Fibroblast of gingiva (primary cell): ENCODE results near the gene RNU2-63P.
"Not testable (repeated sequence)": the region's sequence is repeated elsewhere in the genome, so short reads cannot be mapped to it uniquely, and the experiment has no call there.

Experiments
- DNase-seq: peaks from one replicate; pipeline ENCODE4 v3.0.0-alpha.2; 2011; ENCODE audit warnings: low read depth

The RNU2-63P gene

GRCh38 chr2:88028931-88029330 is 12.6 kb upstream of the RNU2-63P start:
- no peak for DNase-seq

GRCh38 chr2:88027697-88028389 is 11.5 kb upstream of the RNU2-63P start:
- DNase-seq: no peak

DNA sequence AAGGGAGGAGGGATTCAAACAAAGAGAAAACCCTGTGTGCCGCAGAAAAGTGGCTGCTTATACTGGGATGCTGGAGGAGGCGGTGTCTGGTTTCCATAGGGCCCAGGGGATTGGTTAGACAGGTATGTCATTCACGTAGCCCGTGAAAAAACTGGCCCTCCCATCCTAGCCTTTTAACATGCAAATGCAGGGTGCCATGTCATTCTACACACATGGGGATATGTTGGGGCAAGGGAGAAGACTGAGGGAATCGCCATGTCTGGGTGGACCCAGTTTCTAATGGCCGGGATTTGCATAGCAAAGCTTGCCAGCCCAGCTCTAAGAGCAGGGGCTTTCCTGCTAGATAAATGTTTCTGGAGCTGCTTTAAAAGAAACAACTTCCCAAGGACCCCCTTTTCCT is 8.2 kb upstream of the RNU2-63P start:
- DNase-seq: no peak

DNA sequence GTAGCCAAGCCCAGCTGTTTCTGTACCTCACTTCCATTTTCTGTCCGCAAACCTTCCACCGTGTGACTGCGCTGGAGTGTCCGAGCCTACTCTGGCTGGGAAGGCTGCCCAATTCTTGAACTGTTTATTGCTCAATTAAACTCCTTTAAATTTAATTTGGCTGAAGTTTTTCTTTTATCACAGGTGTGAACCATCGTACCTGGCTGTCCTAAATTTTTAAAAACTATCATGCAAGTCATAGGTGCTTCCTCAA is 6.2 kb upstream of the RNU2-63P start:
- DNase-seq: no peak

GRCh38 chr2:88019985-88020384 is 3.6 kb upstream of the RNU2-63P start:
- no peak for DNase-seq

- DNase-seq: no peak
These were observed 2.6 kb upstream of the RNU2-63P start for GRCh38 chr2:88018909-88019308.

DNA sequence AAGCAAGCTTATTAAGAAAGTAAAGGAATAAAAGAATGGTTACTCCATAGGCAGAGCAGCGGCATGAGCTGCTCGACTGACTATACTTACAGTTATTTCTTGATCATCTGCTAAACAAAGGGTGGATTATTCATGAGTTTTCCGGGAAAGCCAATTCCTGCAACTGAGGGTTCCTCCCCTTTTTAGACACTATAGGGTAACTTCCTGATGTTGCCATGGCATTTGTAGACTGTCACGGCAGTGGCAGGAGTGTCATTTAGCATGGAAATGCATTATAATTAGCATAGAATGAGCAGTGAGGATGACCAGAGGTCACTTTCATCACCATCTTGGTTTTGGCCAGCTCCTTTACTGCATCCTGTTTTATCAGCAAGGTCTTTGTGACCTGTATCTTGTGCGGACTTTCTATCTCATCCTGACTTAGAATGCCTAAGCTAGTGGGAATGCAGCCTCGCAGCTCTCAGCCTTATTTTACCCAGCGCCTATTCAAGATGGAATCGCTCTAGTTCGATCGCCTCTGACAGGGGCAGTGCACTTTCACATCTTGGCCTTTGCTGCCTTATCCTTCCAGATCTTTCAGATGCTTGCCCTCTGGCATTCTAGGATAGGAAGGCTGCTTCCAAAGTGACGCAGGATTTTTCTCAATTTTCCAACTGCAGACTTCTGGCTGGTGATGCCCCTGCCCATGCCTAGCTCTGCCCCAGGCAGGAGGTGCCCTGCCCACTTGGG is 1.9 kb upstream of the RNU2-63P start:
- DNase-seq: not testable (repeated sequence)

DNA sequence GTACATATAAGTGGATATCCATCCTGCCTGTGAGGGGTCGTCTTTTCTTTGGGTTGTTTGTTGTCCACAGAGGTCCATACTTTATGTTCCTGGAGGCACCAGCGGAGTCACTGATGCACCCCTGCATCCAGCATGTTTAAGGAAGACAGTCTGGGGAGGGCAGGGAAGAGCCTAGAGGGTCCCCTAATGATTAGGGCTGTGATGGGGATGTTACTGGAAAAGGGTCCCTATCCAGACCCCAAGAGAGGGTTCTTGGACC is 1.4 kb upstream of the RNU2-63P start:
- DNase-seq: not testable (repeated sequence)

GRCh38 chr2:88016960-88017779 is 823 bp upstream of the RNU2-63P start:
- DNase-seq: no peak

DNA sequence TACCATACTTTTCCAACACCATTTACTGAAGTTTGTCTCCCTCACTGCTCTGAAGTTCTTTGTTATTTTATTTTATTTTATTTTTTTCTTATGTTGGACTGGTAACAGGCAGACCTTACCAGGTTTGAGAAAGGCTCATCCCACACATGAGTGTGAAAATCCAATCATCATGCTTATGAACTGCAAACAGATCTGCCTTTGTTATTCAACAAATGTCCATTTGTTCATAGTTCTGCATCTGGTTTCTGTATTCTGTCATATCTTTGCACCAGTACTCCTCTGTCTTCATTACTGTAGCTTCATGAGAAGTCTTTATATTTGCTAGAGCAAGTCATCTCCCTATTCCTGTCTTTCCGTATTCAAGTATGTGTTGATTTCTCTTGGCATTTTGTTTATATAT is 5.3 kb downstream of the RNU2-63P start:
- no peak for DNase-seq

GRCh38 chr2:88010136-88010535 is 6.2 kb downstream of the RNU2-63P start:
- no peak for DNase-seq

DNA sequence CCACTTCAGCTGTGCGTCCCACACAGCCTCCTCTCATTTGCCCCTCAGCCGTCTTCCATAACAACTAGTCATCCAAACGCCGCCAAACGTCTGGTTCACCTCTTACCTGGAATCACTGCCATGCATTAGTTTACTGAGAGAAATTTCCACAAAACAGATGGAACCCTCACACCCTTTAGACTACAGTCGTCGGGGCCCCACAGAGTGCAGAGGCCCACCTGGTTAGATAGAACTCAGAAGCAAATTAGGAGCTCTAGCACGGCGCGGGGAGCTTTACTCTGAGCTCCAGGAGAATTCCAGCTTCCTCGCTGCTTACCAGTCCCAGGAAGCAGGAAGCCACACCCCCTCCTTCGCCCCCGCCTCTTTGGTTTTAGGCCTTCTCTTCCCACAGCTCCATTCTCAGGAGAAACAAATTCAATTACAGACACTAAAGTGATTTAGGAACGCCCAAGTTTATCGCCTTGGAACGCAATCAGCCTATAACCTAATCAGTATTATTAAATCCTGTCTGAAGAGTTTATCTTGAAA is 9.4 kb downstream of the RNU2-63P start:
- DNase-seq: no peak

DNA sequence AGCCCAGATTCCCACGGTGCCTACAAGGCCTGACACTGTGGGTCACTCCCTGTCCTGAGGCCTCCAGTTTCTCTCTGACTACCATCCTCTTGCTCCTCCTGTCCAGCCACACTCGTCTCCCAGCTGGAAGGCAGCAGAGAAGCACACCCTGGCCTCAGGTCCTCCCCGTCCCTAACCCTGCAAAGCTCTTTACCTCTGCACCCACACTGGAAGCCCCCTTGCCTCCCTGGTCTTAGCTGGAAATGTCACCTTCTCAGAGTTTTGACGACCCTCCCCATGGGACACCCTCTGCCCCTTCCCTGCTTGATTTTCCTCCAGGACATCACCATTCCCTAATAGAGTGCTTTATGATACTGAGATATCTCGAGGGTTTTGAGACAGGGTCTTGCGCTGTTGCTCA is 10.6 kb downstream of the RNU2-63P start:
- DNase-seq: no peak

- DNase-seq: no peak
These were observed 13.1 kb downstream of the RNU2-63P start for GRCh38 chr2:88003074-88003755.

- DNase-seq: no peak
These were observed 14.0 kb downstream of the RNU2-63P start for GRCh38 chr2:88002359-88002707.

DNA sequence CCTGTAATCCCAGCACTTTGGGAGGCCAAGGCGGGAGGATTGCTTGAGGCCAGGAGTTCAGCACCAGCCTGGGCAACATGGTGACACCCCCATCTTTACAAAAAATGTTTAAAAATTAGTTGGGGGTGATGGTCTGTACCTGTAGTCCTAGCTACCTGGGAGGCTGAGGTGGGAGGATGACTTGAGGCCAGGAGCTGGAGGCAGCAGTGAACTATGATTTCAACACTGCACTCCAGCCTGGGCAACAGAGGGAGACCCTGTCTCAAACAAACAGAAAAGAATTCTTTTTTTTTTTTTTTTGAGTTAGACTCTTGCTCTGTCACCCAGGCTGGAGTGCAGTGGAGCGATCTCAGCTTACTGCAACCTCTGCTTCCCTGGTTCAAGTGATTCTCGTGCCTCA is 15.9 kb downstream of the RNU2-63P start:
- DNase-seq: not testable (repeated sequence)

GRCh38 chr2:87996570-87996969 is 19.8 kb downstream of the RNU2-63P start:
- DNase-seq: no peak

DNA sequence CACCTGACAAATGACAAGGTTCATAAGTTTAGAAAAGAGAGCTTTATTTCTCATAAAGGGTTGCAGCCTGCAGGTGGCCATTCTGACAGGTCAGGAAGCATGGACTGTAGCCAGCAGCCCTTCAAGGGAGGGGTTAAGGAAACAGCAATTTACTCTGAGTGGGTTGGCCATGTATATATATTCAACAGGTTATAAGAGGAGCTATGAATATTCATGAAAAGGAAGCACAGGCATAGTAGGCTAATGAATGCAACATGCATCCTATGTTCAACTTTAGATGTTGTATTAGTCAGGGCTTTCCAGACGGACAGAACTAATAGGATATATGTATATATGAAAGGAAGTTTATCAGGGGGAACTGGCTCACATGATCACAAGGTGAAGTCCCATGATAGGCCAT is 20.6 kb downstream of the RNU2-63P start:
- no peak for DNase-seq

GRCh38 chr2:87994304-87994850 is 22.0 kb downstream of the RNU2-63P start:
- not testable (repeated sequence) for DNase-seq

- DNase-seq: not testable (repeated sequence)
These were observed 23.8 kb downstream of the RNU2-63P start for GRCh38 chr2:87992569-87992968.

DNA sequence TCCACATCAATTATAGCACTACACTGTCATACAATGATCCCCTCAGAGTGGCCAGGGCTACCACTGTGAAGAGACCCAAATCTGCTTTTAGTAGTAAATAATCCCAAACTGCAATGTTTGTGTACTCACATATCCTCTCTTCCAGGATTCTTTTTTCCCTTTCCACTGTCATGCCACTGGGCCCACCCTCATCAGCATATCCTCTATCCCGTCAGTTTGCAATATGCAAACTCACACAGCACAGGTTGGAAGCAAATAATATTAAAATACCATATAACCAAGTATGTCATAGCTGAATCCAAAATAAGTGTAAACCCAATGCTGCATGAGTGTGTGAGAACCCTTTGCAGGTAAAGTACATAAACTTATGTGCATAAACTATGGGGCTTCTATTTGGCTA is 28.9 kb downstream of the RNU2-63P start:
- DNase-seq: not testable (repeated sequence)

GRCh38 chr2:87985902-87986301 is 30.4 kb downstream of the RNU2-63P start:
- not testable (repeated sequence) for DNase-seq
